ENCODE measurements around the gene GAB2.

Gene GAB2

GRCh38 chr11:78346799-78347198, 70.8 kb downstream of the GAB2 start (continued):
- no peak for TF ChIP-seq ZNF747 (tag by site-specific recombination; IDR thresholded peaks at IDR 0.05)
- TF ChIP-seq ZNF2 (tag by site-specific recombination; IDR thresholded peaks at IDR 0.05), result no peak
- no peak for TF ChIP-seq ZNF140 (tag by site-specific recombination; IDR thresholded peaks at IDR 0.05)
- TF ChIP-seq ZNF423 (tag by site-specific recombination; IDR thresholded peaks at IDR 0.05), result no peak
- no peak for TF ChIP-seq ZSCAN16 (tag by site-specific recombination; IDR thresholded peaks at IDR 0.05)
- no peak for TF ChIP-seq ZNF548 (tag by site-specific recombination; IDR thresholded peaks at IDR 0.05)
- TF ChIP-seq ZNF184 (tag by site-specific recombination; IDR thresholded peaks at IDR 0.05), result no peak
- TF ChIP-seq ZBTB44 (tag by site-specific recombination; IDR thresholded peaks at IDR 0.05), result no peak
- TF ChIP-seq ZNF138 (tag by site-specific recombination; IDR thresholded peaks at IDR 0.05; ENCODE audit: borderline replicate concordance), result no peak
- no peak for TF ChIP-seq ZNF670 (tag by site-specific recombination; IDR thresholded peaks at IDR 0.05; ENCODE audit: low read depth)

GRCh38 chr11:78345450-78345849, 72.2 kb downstream of the GAB2 start:
- no peaks in the 10 kb centered on the region for H3K9me3 ChIP-seq (ENCODE audit: control insufficient read depth, insufficient read depth, low read depth, low read length)
- POLR2A ChIA-PET, result no interaction called here
- no peak for TF ChIP-seq ZNF18 (tag by site-specific recombination; IDR thresholded peaks at IDR 0.05)
- TF ChIP-seq ZNF157 (tag by site-specific recombination; IDR thresholded peaks at IDR 0.05), result no peak
- no peak for TF ChIP-seq ZNF114 (tag by site-specific recombination; IDR thresholded peaks at IDR 0.05)
- no peak for TF ChIP-seq ZNF585B (tag by site-specific recombination; IDR thresholded peaks at IDR 0.05)
- TF ChIP-seq ZNF155 (tag by site-specific recombination; IDR thresholded peaks at IDR 0.05), result no peak
- no peak for TF ChIP-seq BCL11B (tag by site-specific recombination; IDR thresholded peaks at IDR 0.05; ENCODE audit: low read depth)
- TF ChIP-seq ZNF292 (tag by site-specific recombination; IDR thresholded peaks at IDR 0.05; ENCODE audit: borderline replicate concordance, low read depth), result no peak
- no peak for TF ChIP-seq ZNF26 (tag by site-specific recombination; IDR thresholded peaks at IDR 0.05)
- no peak for TF ChIP-seq ZNF184 (tag by site-specific recombination; IDR thresholded peaks at IDR 0.05)
- no peak for TF ChIP-seq ZNF133 (tag by site-specific recombination; IDR thresholded peaks at IDR 0.05)
- no peak for TF ChIP-seq MYNN (tag by site-specific recombination; IDR thresholded peaks at IDR 0.05; ENCODE audit: borderline replicate concordance)
- TF ChIP-seq PRDM10 (tag by site-specific recombination; IDR thresholded peaks at IDR 0.05), result no peak
- no peak for TF ChIP-seq EGR2 (tag by site-specific recombination; IDR thresholded peaks at IDR 0.05; ENCODE audit: low read depth)
- no peak for TF ChIP-seq ZNF670 (tag by site-specific recombination; IDR thresholded peaks at IDR 0.05; ENCODE audit: low read depth)
- no peak overlapping the region for H3K4me3 ChIP-seq (ENCODE audit: low read depth, low read length)
- H3K4me1 ChIP-seq (ENCODE audit: control insufficient read depth, insufficient read depth, low read length), result no peaks in the 10 kb centered on the region
- H3K36me3 ChIP-seq (ENCODE audit: control insufficient read depth in 2 of 2, insufficient read depth in 1 of 2, low read length in 2 of 2), result no peaks in the 10 kb centered on the region
- no peak overlapping the region for H3K27ac ChIP-seq (ENCODE audit: extremely low read depth, low read depth, low read length)
- CTCF ChIA-PET, result interaction anchor here (0.6 kb wide), 1 partner anchor 27 kb away, joined by 3 read pairs; no protein-coding TSS in a partner anchor
